ENCODE measurements around the gene FRRS1. TPM values are rescaled to one million over a fixed set of nuclear protein-coding genes. Genes with fewer than 3 reads are reported as not detected.

The FRRS1 gene
- total and polyA plus RNA-seq, 2 experiments from 2014 or later, result 0.34 to 6.8 TPM

DNA sequence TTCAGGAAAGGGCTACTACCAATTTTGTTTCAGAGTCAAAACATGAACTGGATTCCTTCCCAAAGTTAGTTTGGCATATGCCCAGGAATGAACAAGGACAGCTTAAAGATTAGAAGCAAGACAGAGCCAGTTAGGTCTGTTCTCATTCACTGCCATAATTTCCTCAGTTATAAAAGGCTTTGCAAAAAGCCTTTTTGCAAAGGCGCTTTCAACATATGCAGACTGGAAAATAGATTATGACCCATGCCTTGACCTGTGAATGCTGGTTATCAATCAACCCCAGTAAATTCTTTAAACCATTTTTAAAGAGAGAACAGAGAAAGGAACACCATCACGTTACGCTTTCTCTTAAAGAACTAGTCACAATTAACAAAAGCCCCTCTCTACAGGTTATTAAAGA, 1.7 kb upstream of the FRRS1 start:
- peaks cover 6% of the 10 kb centered on the region; the same call in 1 of the 2 replicates for H3K4me1 ChIP-seq (ENCODE audit: insufficient read depth)
- Mint-ChIP-seq H3K4me3 (no peak overlapping the region), H3K27ac (no peak overlapping the region), H3K36me3 (ENCODE audit: low read depth) (no peaks in the 10 kb centered on the region), H3K9me3 (no peaks in the 10 kb centered on the region), H3K27me3 (ENCODE audit: insufficient read depth, low read depth, poor library complexity) (peaks cover 3% of the 10 kb centered on the region), H3K4me1 (peaks cover 21% of the 10 kb centered on the region)
- no peak for DNase-seq (ENCODE audit: low spot score)
- no peak overlapping the region for H3K4me2 ChIP-seq
- TF ChIP-seq, protein P1, sequence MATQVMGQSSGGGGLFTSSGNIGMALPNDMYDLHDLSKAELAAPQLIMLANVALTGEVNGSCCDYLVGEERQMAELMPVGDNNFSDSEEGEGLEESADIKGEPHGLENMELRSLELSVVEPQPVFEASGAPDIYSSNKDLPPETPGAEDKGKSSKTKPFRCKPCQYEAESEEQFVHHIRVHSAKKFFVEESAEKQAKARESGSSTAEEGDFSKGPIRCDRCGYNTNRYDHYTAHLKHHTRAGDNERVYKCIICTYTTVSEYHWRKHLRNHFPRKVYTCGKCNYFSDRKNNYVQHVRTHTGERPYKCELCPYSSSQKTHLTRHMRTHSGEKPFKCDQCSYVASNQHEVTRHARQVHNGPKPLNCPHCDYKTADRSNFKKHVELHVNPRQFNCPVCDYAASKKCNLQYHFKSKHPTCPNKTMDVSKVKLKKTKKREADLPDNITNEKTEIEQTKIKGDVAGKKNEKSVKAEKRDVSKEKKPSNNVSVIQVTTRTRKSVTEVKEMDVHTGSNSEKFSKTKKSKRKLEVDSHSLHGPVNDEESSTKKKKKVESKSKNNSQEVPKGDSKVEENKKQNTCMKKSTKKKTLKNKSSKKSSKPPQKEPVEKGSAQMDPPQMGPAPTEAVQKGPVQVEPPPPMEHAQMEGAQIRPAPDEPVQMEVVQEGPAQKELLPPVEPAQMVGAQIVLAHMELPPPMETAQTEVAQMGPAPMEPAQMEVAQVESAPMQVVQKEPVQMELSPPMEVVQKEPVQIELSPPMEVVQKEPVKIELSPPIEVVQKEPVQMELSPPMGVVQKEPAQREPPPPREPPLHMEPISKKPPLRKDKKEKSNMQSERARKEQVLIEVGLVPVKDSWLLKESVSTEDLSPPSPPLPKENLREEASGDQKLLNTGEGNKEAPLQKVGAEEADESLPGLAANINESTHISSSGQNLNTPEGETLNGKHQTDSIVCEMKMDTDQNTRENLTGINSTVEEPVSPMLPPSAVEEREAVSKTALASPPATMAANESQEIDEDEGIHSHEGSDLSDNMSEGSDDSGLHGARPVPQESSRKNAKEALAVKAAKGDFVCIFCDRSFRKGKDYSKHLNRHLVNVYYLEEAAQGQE (IDR thresholded peaks at IDR 0.05; ENCODE audit: unreplicated experiment), result no peak
- TF ChIP-seq EZH2phosphoT487 (IDR thresholded peaks at IDR 0.05; ENCODE audit: unreplicated experiment), result no peak
- no peak for TF ChIP-seq CREB1 (CRISPR knock-in tag; IDR thresholded peaks at IDR 0.05; ENCODE audit: low read depth)
- no peak for TF ChIP-seq ZNF114 (CRISPR knock-in tag; IDR thresholded peaks at IDR 0.05)
- TF ChIP-seq CTCF (conservative IDR thresholded peaks at IDR 0.05; ENCODE audit: low read depth in 2 of 2), result no peak
- no peak for TF ChIP-seq JUNB (IDR thresholded peaks at IDR 0.05; ENCODE audit: unreplicated experiment)
- no peak for TF ChIP-seq STAT1 (IDR thresholded peaks at IDR 0.05; ENCODE audit: unreplicated experiment)
- TF ChIP-seq POLR2AphosphoS5 (IDR thresholded peaks at IDR 0.05; ENCODE audit: low read depth), result no peak
- TF ChIP-seq ETS1 (IDR thresholded peaks at IDR 0.05), result no peak
- no peak for TF ChIP-seq EZH2 (IDR thresholded peaks at IDR 0.05; ENCODE audit: low read depth, unreplicated experiment)
- no peak for TF ChIP-seq NANOG (IDR thresholded peaks at IDR 0.05; ENCODE audit: borderline replicate concordance)
- TF ChIP-seq ZNF462 (CRISPR knock-in tag; IDR thresholded peaks at IDR 0.05), result no peak
- no peak for TF ChIP-seq ZNF331 (CRISPR knock-in tag; IDR thresholded peaks at IDR 0.05; ENCODE audit: low read depth)
- no peak for ATAC-seq
- no peak overlapping the region for H3K27ac ChIP-seq (ENCODE audit: low read depth)
- no peaks in the 10 kb centered on the region for H3K27me3 ChIP-seq (ENCODE audit: insufficient read depth)
- H3F3A ChIP-seq (replicated peaks; ENCODE audit: low read depth), result 0 out of 2 replicates have a peak, but pooled peaks cover 3% of the 10 kb centered on the region
- no peaks in the 10 kb centered on the region for H3K79me2 ChIP-seq (replicated peaks; ENCODE audit: insufficient read depth)
- H2AFZ ChIP-seq, result peak overlapping the region; percentile 54; the same call in 1 of the 2 replicates
- H3K4me3 ChIP-seq, result no peak overlapping the region
- H3K9me2 ChIP-seq (ENCODE audit: insufficient read depth), result no peaks in the 10 kb centered on the region
- H4K20me1 ChIP-seq (replicated peaks; ENCODE audit: insufficient read depth), result no peaks in the 10 kb centered on the region
- no peaks in the 10 kb centered on the region for H3K36me3 ChIP-seq (ENCODE audit: insufficient read depth)
